Activated CD4-positive, alpha-beta T cell treated with anti-CD3 and anti-CD28 coated beads, Interleukin-2, Interleukin-6, amounts not matched to agents 100 ng/mL and 50 ng/mL, durations not matched to agents 16 hours and 8 hours (primary cell): Measurements from ENCODE around the gene EPHA4.

ENCODE experiments used
- DNase-seq: peaks from one replicate; pipeline ENCODE4 v3.0.0-alpha.2; 2020

EPHA4 gene

DNA sequence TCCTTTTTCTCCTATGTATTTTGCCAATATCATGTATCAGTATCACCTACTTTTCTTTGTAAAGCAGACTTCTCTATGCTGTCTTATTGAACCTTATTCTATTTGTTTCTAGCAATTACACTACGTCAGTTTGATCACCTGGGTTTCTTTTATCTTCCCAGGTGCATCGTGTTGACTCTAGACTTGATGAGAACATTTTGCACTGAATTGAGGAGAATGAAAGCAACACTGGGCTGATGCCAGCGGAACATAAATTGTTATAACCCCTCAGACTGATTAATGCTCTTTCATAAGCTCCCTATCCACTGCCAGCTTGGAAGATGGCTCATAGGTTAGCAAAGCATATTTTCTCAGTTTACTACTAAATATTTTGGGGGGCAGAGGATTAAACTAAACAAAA is 140.6 kb downstream of the EPHA4 start:
- no peak for DNase-seq

DNA sequence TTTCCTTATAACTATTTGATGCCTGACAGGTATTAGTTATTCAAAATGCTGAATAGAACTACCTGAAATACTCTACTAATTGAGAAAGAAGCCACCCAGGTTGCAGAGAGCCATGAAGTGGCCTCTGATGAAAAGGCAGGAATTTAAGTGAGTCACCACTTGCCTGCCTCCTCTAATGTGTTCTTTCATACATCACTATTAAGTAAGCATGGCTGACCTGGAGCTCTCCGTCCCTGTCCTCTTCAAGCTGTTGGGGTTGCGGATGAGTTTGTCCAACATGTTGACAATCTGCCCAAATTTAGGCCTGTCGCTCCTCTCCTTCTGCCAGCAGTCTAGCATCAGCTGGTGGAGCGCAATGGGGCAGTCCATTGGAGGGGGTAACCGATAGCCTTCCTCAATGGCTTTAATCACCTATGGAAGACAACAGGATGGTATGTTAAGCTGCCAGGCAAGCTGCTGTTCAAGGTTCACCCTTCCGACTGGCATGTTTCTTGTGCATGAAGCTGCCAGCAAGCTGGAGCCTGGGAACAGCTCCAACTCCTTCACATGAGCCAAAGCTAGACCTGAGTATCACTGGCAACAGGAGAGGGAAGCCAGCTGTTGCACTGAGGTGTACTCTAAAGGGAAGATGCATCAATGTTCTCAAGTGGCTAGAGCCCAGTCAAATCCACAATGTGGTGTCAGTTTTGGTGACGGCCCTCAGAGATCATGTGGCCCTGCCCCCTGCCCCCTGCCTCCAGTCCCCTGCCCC is 142.2 kb downstream of the EPHA4 start:
- DNase-seq = no peak

DNA sequence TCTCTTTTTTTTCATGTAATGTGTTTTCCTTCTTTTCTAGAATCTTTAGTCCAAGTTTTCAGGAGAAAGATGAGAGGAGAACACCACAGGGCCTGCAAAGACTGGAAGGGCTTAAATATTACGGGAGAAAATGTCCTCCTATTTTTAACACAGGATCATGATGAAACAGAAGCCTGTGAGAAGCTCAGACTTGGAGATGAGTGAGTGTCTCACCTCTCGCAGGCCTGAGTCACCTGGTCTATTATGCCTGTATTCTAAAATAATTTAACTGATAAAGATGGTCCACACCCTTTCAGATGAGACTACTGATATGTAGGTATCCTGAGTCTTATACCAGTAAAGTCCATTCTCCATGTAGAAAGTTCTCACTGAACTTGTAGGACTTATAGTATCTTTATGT is 143.2 kb downstream of the EPHA4 start:
- no peak for DNase-seq

DNA sequence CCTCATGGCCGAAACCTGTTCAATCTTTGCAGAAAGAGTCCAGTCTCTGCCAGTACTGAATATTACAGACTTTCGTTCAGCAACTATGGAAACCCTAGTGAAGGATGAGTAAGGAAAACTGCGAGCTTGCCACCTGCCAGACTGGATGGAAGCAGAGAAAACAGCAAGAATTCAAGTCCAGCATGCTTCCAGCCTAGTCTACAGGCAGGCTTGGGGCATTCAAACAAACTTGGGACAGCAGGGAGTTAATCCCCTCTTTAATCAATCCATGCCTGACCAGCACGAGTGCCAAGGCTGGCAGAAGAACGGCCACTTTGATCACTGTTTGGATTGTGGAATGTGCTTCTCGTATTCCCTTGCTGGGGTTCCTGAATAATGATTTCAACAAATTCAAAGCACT is 145.2 kb downstream of the EPHA4 start:
- no peak for DNase-seq

DNA sequence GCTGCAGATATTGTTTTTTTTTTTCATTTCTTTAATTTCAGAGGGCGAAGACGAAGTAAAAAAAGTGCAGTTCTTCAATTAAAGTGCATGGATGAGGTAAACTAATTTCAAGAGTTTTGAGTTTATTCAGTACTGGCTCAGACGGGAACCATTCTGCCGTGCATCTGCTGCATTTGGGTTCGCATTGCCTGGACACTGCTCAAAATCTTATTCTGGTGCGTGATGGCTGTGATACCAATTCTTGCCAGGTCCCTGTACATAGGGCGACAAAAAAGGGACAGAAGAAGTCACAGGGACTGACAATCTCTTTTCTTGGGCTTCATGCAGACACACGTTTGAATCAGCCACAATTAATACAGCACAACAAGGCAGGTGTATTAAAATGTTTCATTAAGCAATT is 146.2 kb downstream of the EPHA4 start:
- DNase-seq = no peak

DNA sequence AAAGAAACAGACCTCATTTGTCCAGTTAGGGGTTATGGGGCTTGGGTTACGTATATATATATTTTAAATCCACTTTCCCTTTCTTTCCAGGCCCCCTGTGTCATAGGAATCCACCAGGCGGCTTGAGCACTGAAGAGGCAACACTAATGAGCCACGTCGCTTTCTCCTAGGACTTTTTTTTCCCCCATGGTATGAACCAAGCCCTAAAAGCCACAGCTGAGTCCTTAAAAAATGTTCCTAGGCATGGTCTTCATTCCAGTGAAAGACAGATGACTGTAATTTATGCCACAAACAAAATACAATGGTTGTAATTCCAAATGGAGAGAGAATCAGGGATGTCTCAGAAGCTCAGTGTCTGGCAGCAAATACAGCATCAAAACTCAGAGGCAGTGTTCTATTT is 146.8 kb downstream of the EPHA4 start:
- no peak for DNase-seq

DNA sequence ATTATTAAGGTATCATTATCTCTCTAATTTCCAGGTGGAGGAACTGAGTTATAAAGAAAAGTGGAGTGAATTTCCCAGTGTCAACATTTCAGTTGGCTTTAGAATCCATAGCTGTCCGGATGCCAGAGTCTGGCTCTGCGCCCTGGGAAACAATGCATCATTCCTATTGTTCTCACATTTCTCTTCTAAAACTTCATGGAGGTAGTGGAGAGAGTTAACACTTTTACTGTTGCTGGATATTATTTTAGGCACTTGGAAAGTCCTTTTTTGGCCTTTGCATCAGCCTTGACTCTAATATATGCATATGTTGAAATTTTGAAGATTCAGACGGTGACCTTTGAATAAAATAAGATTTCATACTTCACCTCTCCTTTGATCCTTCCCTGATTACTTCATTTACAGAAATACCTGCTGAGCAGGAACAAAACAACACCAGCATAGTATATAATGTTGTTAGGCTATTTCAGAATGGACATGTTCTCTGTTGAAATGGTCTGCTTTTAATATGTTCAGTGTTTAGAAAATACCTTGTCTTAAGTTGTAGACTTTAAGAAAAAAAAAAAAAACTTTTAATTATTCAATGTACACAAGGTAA is 148.8 kb downstream of the EPHA4 start:
- no peak for DNase-seq

DNA sequence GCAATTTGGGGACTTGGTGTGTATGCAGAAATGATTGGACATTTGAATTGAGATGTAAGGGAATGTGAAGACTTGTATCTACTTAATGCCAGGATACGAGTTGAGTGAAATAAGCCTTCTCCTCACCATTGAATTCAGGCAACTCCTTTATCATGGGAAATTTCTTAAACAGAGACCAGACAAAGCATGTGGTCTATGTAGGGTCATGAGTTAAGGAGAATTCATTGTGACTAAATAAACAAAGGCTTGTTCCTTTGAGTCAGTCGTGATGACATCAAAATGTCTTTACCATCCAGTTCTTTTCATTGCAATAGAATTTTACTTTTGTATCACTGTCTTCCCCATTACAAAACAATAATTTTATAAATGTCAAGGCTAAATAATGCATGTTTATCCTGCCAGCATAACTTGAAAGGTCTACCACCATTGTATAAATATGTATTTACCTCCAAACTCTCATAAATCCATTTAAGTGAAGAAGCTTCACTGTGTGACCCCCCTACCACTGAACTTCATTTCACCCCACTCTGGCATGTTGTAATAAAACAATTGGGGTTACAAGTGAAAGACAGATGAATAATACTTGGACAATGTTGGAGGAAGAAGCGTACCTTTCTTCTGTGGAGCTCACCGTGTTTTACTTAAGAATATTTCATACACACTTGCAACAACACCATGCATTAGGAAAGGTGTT is 149.4 kb downstream of the EPHA4 start:
- no peak for DNase-seq

DNA sequence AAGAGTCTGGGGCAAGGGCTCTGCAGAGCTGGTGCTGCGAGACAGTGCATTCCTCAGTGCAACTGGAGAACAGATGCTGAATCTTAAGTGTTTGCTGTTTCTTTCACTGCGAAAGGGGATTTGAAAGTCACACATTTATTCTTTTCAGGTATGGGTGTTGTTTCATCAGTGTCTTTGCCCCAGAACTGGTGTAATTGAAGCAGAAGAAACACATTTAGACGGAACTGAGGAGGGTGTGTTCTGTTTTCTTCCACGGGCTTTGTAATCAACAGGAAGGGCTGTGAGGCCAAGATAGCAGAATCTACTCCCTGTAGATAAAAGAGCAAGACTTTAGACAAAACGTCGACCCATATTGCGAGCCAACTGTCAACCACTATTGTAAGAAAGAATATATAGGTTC is 151.9 kb downstream of the EPHA4 start:
- no peak for DNase-seq

DNA sequence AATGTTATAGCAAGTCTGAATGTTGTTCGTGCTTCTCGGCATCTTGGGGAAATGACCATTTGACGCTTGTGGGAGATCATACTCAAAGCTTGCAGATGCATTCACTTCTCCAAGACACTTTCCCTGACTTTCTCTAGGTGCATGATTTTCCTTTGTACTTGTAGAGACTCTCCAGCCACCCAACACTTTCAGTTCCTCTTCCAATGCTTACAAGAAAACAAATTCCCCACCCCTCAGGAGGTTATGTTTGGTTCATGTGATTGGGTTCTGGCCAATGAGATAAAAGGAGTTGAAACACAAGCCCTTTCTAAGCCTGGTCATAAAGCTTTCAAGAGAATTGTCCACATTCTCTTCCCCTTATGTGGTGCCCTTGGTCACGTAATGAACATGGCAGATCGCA is 156.3 kb downstream of the EPHA4 start:
- DNase-seq = no peak

DNA sequence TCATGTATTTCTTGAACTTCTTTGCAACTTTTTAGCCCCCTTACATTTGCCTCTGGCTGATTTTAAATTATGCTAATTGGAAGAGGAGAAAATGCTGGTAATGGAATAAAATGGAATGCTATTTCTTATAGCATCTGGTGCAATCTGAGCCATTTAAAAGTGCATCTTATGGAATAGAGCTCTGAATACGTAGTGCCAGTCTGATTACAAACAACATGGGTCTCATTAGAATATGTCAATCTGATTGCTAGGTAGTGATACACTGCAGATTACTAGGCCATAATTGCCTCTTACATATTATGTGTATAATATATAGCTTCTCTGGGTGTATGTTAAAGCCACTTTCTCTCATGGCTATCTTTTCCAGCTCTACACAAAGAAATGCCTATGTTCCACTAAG is 159.1 kb downstream of the EPHA4 start:
- no peak for DNase-seq

DNA sequence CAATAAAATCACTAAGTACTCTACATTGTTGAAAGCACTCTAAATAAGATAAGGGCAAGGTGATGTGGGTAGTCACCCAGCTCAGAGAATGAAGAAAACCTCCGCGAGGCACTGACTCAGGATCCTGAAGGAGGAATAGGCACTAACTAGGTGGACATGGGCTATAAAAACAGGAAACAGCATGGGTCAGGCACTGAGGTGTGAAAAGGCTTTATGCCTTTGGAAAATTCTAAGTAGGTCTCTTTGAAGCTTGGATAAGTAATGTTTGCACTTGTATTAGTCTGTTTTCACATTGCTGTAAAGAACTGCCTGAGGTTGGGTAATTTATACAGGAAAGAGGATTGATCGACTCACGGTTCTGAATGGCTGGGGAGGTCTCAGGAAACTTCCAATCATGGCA is 161.6 kb downstream of the EPHA4 start:
- no peak for DNase-seq

DNA sequence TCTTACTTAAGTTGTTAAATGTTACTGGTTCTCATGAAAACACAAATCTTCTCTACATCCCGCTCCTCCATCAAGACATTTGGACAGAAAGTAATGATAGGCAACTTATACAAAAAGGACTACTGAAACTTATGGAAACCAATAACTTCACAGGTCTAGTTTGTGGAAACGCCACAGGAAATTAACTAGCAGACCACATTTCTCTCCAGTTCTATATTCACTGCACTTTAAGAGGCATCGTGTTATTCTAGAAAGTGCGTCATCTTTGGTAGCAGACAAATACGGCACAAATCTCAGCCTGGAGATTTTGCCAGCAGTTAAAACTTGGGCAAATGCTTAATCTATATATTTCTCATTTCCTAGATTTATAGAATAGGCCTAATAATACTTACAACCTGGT is 164.3 kb downstream of the EPHA4 start:
- no peak for DNase-seq

DNA sequence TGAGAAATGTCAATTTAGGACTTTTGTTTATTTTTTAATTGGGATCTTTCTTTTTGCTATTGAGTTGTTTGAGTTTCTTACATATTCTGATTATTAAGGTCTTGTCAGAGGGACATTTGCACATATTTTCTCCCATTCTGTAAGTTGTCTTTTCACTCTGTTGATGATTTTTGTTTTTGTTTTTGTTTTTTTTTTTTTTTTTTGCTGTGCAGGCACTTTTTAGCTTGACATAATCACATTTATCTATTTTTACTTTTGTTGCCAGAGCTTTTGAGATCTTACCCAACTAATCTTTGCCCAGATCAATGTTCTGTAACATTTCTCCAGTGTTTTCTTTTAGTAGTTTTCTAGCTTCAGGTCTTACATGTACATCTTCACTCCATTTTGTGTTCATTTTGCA is 166.6 kb downstream of the EPHA4 start:
- no peak for DNase-seq

DNA sequence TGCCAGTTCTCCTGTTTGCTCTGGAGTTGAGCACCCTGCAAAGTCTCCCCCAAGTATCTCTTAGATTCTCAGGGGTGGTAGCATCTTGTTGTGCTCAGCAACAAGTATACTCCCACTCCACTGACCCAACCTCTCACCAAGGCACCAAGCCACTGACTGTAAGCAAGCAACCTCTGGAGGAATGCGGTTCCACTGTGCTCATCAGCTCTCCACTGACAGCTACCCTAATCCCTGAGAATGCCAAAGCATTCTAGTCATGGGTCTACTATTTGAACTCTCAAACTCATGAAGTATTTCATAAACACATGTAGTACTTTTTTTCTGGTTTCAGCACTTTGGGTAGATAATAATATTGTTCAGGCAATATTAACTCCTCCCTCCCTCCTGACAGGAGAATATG is 170.0 kb downstream of the EPHA4 start:
- no peak for DNase-seq

DNA sequence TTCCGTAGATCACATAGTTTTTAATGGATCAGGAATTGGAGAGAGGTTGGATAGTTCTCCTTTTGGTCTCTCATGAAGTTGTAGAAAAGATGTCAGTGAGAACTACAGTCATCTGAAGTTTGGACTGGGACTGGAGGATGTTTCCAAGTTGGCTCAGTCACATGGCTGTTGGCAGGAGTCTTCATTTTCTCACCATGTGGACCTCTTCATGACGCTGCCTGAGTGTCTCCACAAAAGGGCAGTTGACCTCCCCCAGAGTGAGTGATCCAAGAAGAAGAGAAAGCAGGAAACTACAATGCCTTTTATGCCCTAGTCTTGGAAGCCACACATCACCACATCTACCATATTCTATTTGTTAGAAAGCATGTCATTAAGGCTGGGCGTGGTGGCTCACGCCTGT is 171.7 kb downstream of the EPHA4 start:
- no peak for DNase-seq

DNA sequence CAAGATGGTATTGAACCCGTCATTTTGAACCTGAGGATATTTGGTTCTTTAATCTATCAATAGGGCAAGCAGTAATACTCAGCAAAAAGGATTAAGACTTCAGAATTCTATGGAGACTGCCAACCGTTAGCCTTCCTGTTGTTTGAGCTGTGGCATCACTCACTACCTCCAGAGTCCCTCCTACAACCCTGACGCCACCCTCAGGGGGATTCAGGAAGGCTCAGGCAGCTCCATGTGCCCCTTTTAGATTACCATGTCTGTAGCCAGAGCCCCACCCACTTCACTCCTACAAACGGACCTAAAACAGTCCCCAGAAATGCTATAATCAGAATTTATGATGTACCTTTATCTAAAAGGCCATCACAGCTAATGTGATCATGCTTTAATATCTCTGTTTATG is 172.9 kb downstream of the EPHA4 start:
- DNase-seq = no peak

DNA sequence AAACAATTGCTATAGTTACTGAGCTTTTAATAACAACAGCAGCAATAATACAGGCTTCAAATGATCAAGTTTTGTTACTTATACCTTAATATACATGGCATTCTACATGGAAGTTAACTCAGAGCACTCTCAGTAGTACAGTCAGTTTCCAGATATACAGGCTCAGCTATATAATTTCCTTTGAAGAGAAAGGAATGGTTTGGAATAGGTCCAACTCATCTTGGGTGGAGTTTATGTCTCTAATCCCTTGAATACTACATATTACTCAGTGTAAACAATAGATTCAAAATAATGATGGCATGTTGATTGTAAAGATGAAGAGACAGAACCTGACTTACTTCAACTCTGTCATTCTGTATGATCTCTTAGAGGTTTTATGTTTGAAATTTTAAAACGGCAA is 174.9 kb downstream of the EPHA4 start:
- no peak for DNase-seq

DNA sequence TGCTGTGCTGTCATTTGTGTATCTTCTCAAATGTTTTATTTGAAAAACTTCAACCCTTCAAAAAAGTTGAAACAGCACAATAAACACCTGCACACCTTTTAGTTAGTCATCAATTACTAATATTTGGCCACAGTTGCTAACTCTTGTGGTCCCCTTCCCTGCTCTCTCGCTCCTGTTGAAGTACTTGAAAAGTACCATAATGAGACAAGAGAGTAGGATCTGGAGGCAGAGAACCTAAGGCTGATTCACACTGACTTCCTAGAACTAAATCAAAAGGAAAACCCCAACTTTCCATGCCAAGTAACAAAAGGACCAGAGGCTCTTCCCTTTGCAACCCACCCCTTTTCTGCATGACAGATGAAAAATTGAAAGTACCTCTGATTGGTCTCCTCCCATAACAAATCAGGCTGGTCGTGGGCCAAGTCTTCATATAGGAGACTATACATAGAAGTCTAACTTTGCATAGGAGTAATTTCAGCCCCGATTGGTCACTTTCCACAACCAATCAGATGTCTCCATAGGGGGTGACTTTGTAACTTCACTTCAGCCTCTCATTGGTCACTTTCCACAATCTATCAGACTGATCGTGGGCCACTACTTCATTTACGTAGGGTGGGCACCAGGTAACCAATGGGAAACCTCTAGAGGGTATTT is 179.7 kb downstream of the EPHA4 start:
- no peak for DNase-seq

DNA sequence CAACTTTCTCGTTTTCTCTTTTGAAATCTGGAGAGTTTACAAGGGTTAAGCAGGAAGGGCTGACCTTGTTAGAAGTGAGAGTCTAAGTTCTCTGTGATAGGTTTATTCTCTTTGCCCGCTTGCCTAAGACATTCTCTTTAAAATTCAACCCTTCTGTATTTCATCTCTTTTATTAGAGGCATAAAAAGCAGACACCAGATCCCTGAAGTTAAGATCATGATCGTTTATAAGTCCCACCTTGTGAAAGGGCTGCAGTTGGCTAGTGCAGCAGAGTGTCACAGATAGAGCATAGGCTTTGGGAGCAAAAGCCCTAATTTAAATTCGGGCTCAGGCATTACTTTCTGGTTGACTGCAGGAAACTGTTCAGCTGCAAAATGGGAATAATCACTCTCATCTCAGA is 181.2 kb downstream of the EPHA4 start:
- DNase-seq = no peak

DNA sequence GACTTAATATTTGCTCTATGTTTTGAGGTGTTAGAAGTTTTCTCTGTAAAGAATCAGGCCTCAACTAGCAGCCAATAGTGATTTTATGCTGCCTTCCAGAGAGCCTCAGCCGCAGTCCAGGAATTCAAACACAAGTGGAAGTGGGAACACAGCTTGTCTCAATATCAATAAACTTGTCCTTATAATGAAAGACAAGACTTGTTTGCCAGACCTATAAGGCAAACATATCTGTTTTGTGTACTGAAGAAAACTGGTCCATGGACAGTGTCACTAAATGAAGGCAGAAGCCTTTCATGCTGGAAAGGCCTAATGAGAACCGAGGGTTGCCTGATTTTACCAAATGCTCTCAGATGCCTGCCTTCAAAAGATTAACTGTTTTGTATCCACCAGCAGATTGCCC is 182.2 kb downstream of the EPHA4 start:
- no peak for DNase-seq

DNA sequence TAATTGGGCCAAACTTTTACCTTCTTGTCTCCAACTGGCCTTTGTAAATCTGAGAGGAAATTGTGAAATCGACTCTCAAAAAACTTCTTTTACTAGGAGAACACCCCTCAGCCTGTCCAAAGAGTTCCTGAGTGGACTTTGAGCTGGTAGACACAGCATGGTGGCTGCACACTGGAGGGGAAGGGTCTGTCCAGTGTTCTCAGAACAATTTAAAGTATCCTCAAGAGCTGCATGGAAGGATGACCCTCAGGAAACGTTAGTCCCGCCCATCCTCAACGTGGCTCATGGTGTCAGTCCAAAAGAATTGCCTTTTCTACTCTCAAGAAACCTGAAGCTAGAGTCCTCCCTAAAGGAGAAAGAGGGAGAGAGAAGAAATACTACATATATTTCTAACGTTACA is 182.7 kb downstream of the EPHA4 start:
- no peak for DNase-seq

DNA sequence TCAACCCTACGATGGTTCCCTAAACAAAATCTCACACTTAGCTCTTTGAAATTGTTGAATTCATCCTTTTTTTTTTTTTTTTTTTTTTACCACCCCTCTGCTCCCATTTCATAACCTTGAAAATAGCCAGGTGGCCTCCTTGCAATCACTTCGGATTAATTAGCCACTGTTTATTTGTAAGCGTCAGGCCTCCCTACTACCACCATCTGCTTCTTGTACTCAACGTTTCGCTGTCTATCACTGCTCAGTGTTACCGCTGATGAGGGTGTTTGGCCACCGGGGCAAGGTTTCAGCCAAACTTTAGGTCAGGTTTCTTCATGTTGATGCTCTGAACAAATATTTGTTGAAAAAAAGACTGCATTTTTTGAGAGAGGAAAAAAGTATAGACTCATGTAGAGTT is 183.2 kb downstream of the EPHA4 start:
- no peak for DNase-seq

DNA sequence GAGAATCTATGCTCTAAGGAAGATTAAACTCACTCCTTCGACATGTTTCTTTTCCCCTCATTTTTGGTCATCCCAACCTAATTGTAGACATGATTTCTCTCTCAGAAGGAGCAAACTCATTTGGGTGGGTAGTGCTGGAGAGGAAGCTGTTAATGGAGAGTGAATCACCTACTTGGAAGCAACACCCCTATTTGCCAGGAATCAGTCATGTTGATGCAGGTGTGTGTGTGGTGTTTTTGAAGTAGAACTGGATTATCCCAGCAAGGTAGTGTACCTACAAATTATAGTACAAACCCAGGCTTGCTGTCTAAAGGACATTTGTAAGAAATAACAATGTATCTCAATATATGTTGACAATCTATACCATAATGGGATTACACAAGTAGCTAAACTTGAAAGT is 186.4 kb downstream of the EPHA4 start:
- DNase-seq = no peak
